PFSK-1 (cell line): Measurements from ENCODE around the gene TMEM63C.

Source experiments
- FOXP2 ChIP-seq: optimal IDR thresholded peaks from 2 replicates; pipeline ENCODE3; 2011; ENCODE audit warnings: borderline replicate concordance, control low read depth, inconsistent platforms; ENCODE audit not compliant: insufficient read depth; ENCODE audit errors: extremely low read length, extremely low read depth
- POLR2AphosphoS5 ChIP-seq: IDR thresholded peaks from 2 replicates; pipeline ENCODE4 v1.6.1; 2012; ENCODE audit warnings: low read depth, mild to moderate bottlenecking, control low read depth, low read length, moderate library complexity
- REST ChIP-seq, 2 experiments: IDR thresholded peaks; 2 replicates each; pipeline versions ENCODE4 v1.6.1 to v1.8.0; 2011 to 2012; ENCODE audit warnings: low read depth in 2 of 2, low read length in 2 of 2, control low read depth in 1 of 2, inconsistent platforms in 1 of 2, mild to moderate bottlenecking in 1 of 2, moderate library complexity in 1 of 2; ENCODE audit not compliant: insufficient read depth in 1 of 2
- SIN3A ChIP-seq: IDR thresholded peaks from 2 replicates; pipeline ENCODE4 v1.6.1; 2012; ENCODE audit warnings: mild to moderate bottlenecking, low read length, moderate library complexity, borderline replicate concordance; ENCODE audit not compliant: insufficient read depth
- TAF1 ChIP-seq: IDR thresholded peaks from 2 replicates; pipeline ENCODE4 v1.6.1; 2012; ENCODE audit warnings: low read length, control low read depth, borderline replicate concordance; ENCODE audit not compliant: insufficient read depth

The TMEM63C gene

GRCh38 chr14:77170045-77170444 lies 11.6 kb upstream of the TMEM63C start:
- no peak for TF ChIP-seq TAF1

- TF ChIP-seq FOXP2 = no peak
- no peak for TF ChIP-seq REST (IDR thresholded peaks at IDR 0.05; ENCODE audit: insufficient read depth in 1 of 2, low read depth in 2 of 2, low read length in 2 of 2)
- TF ChIP-seq TAF1 = no peak
- TF ChIP-seq POLR2AphosphoS5 = no peak
- no peak for TF ChIP-seq SIN3A
Observed at GRCh38 chr14:77172916-77173315, 8.7 kb upstream of the TMEM63C start.

GRCh38 chr14:77175843-77176242 lies 5.8 kb upstream of the TMEM63C start:
- TF ChIP-seq FOXP2 (no peak), SIN3A (no peak), TAF1 (no peak), REST (IDR thresholded peaks at IDR 0.05; ENCODE audit: insufficient read depth in 1 of 2, low read depth in 2 of 2, low read length in 2 of 2) (no peak), POLR2AphosphoS5 (no peak)

- TF ChIP-seq FOXP2 (no peak), POLR2AphosphoS5 (no peak), REST (IDR thresholded peaks at IDR 0.05; ENCODE audit: insufficient read depth in 1 of 2, low read depth in 2 of 2, low read length in 2 of 2) (no peak), TAF1 (no peak), SIN3A (no peak)
Observed at GRCh38 chr14:77177702-77178101, 3.9 kb upstream of the TMEM63C start.

GRCh38 chr14:77178656-77179055 lies 2.9 kb upstream of the TMEM63C start:
- no peak for TF ChIP-seq TAF1
- TF ChIP-seq POLR2AphosphoS5 = no peak
- no peak for TF ChIP-seq SIN3A
- no peak for TF ChIP-seq REST (IDR thresholded peaks at IDR 0.05; ENCODE audit: insufficient read depth in 1 of 2, low read depth in 2 of 2, low read length in 2 of 2)
- TF ChIP-seq FOXP2 = no peak
